Heart right ventricle (tissue), 16 donors: ENCODE results near the gene ANKFY1. TPM values are rescaled to one million over a fixed set of nuclear protein-coding genes. Genes with fewer than 3 reads are reported as not detected.

Experiments
- ATAC-seq, 8 donors: fragments of 200-7000 bp; cut with Tn5 transposase; one replicate each; pipeline ENCODE4 v1.9.1; 2020; ENCODE audit warnings: mild to moderate bottlenecking in 8 of 8, moderate library complexity in 8 of 8, moderate number of reproducible peaks in 1 of 8
- DNase-seq, 2 donors: peaks; one replicate each; pipeline ENCODE4 v3.0.0-alpha.2; 2020
- H3K27ac ChIP-seq, 10 donors: fragments of 200-600 bp; sonication (generic) in 2 of 10; one replicate each; pipeline versions ENCODE4 v1.5.0 to v1.8.0; 2020 to 2022; ENCODE audit warnings: mild to moderate bottlenecking in 3 of 10
- H3K27me3 ChIP-seq, 7 donors: fragments of 200-600 bp; one replicate each; pipeline ENCODE4 v1.8.0; 2021 to 2022; ENCODE audit warnings: mild to moderate bottlenecking in 2 of 7
- H3K36me3 ChIP-seq, 9 donors: fragments of 200-600 bp; sonication (generic) in 1 of 9; one replicate each; pipeline versions ENCODE4 v1.5.0 to v1.8.0; 2020 to 2022; ENCODE audit warnings: mild to moderate bottlenecking in 2 of 9
- H3K4me1 ChIP-seq, 9 donors: fragments of 200-600 bp; sonication (generic) in 1 of 9; one replicate each; pipeline versions ENCODE4 v1.5.0 to v1.8.0; 2020 to 2022; ENCODE audit warnings: mild to moderate bottlenecking in 4 of 9
- H3K4me3 ChIP-seq, 10 donors: fragments of 200-600 bp; sonication (generic) in 2 of 10; one replicate each; pipeline versions ENCODE4 v1.5.0 to v1.8.0; 2020 to 2022; ENCODE audit warnings: mild to moderate bottlenecking in 7 of 10, moderate library complexity in 2 of 10
- H3K9me3 ChIP-seq, 11 donors: fragments of 200-600 bp in 10 of 11; sonication (generic) in 2 of 11; one replicate each; pipeline versions ENCODE4 v1.5.0 to v1.8.0; 2013 to 2022; ENCODE audit warnings: mild to moderate bottlenecking in 2 of 11, control low read depth in 1 of 11, moderate library complexity in 1 of 11
- WGBS, 2 donors: extraction: QIAGEN DNeasy Blood & Tissue Kit; methylation state at CpG; one replicate each; pipeline ENCODE4 v1.1.7; 2013; ENCODE audit warnings: inconsistent platforms in 1 of 2; 5-methylcytosine and 5-hydroxymethylcytosine counted together
- intact Hi-C, 10 donors: fragments of 100-400 bp; cut with DNase I; formaldehyde crosslinking; loops; one replicate each; pipeline versions ENCODE4 v1.11.1 to v1.14.2; 2022
- polyA plus RNA-seq, 2 donors: library from polyadenylated mRNA; stranded (reverse); fragments of 200-250 nt; gene quantifications; one replicate each; pipeline ENCODE4 v1.2.3, GENCODE V29; 2013
- total RNA-seq, 10 donors: library from RNA; stranded (reverse); fragmentation: NEBNext Ultra II Directional in 3 of 10; extraction: Animal tissue kit (Norgen Biotek cat#: 25700) in 3 of 10; gene quantifications; one replicate each; pipeline versions ENCODE4 v1.2.1 to v1.2.4, GENCODE V29; 2021 to 2023
- TF ChIP-seq, protein P1 (sequence below), 9 donors: fragments of 200-600 bp; sonication (generic) in 2 of 9; IDR thresholded peaks; one replicate each; pipeline versions ENCODE4 v1.5.0 to v1.8.0; 2021 to 2022; ENCODE audit warnings: antibody characterized with exemption in 9 of 9, mild to moderate bottlenecking in 5 of 9, moderate library complexity in 1 of 9
- donor health status: Arrhythmogenic right ventricular cardiomyopathy.
- donor health status: ischemic (EF 13 %, LVEDD 7.1; RV severe dilation, severe dysfunction).
- donor health status: healthy with polysubstance abuse.
- donor health status: DM: no; HTN: yes; CAD: no.
- donor health status: DM: no; HTN: no; CAD: no.
- donor health status: ischemic (EF 25% LVEDD 6.9; RV normal size, moderate dysfunction).
- donor health status: ischemic (EF 25% LVEDD 5.7; RV mildly dilated, moderate dysfunction).
- donor health status: healthy.
- donor health status: DM: yes; HTN: yes; CAD: no.
- donor health status: Ischemic cardiomyopathy.
- donor health status: ischemic (EF 35%, LVEDD 5.7; RV mildly dilated, moderate dysfunction).
- donor health status: nonischemic (EF 11% LVEDD 7.7; RV severe dilation, severe dysfunction).
- donor health status: DM: yes; HTN: yes; CAD: no.
- donor health status: PGD.
- donor health status: ischemic (EF 29% LVEDD 5.4; RV normal size, mild dysfunction).
- donor health status: nonischemic (EF 23%, LVEDD 6.1; RV moderate dilation, normal function).

The ANKFY1 gene
- total and polyA plus RNA-seq, 12 donors = 8.6 to 34.4 (median 24.0) TPM

DNA sequence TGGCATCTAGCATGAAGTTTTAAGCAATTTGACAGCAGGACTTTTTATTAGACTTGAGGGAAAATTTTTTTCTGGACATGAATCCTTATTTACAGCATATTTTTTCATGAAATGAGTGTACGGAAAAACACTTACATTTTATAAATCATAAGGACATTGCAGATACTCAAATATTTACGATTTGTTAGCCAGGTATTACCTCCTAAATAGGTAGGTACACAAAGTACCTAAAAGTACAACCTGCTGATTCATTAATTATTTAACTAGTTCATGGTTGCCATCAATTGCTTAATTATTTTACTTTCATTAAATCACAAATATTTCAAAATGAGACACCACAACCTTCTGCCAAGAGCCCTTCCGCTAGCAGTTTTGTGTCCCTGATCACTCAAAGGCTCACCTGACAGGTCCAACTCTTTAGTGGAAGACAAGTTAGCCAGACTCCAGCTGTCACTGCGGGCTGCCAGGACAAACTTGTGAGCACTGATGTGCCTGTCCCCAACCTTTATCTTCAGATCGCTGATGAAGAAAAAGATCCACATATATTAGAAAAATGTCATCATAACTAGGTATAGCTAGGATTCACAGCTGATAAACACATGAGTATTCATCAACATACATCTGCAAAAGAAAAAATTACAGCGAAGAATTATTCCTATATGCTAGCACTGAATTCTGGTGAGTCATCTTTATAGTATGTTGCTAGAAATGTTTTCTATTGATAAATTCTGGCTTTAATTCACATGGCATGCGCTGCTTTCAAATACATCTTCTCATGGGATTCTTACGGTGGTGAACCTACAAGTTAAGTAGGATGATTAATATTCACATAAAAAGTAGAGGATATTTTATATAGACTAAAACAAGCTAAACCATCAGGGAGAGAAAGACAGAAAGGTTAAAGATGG, 28.2 kb downstream of the ANKFY1 start:
- DNase-seq (no peak), ATAC-seq (no peak)
- TF ChIP-seq, protein P1, sequence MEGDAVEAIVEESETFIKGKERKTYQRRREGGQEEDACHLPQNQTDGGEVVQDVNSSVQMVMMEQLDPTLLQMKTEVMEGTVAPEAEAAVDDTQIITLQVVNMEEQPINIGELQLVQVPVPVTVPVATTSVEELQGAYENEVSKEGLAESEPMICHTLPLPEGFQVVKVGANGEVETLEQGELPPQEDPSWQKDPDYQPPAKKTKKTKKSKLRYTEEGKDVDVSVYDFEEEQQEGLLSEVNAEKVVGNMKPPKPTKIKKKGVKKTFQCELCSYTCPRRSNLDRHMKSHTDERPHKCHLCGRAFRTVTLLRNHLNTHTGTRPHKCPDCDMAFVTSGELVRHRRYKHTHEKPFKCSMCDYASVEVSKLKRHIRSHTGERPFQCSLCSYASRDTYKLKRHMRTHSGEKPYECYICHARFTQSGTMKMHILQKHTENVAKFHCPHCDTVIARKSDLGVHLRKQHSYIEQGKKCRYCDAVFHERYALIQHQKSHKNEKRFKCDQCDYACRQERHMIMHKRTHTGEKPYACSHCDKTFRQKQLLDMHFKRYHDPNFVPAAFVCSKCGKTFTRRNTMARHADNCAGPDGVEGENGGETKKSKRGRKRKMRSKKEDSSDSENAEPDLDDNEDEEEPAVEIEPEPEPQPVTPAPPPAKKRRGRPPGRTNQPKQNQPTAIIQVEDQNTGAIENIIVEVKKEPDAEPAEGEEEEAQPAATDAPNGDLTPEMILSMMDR (IDR thresholded peaks at IDR 0.05) = no peak
- WGBS, 2 donors = 72 to 78% methylated on average over 8 of the region's 8 CpGs
- Histone ChIP-seq H3K9me3 (no peaks in the 10 kb centered on the region), H3K36me3 (peaks cover 0 to 98% (median 21%) of the 10 kb centered on the region in 9 donors), H3K4me3 (no peak overlapping the region), H3K27ac (peak overlapping the region in 7 of 10 donors; percentile 18 to 87 (median 38)), H3K4me1 (peaks cover 4 to 57% (median 36%) of the 10 kb centered on the region in 9 donors), H3K27me3 (no peaks in the 10 kb centered on the region)
- intact Hi-C loops = no loop called here

DNA sequence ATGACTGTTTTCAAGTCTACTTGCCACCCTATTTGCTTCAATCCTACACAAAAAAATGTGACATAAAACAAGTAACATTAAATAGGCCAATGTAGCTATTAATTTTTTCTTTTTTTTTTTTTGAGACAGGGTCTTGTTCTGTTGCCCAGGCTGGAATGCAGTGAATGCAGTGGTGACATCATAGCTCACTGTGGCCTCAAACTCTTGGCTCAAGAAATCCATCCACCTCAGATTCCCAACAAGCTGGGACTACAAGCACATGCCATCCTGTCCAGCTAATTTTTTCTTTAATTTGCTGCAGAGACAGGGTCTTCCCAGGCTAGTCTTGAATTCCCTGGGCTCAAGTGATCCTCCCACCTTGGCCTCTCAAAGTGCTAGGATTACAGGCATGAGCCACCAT, 29.4 kb downstream of the ANKFY1 start:
- Histone ChIP-seq H3K9me3 (no peaks in the 10 kb centered on the region), H3K4me1 (peaks cover 4 to 69% (median 46%) of the 10 kb centered on the region in 9 donors), H3K36me3 (peaks cover 0 to 94% (median 16%) of the 10 kb centered on the region in 9 donors), H3K4me3 (no peak overlapping the region), H3K27ac (peak overlapping the region in 9 of 10 donors; percentile 40 to 87 (median 75)), H3K27me3 (no peaks in the 10 kb centered on the region)
- no peak for DNase-seq
- TF ChIP-seq, protein P1 (IDR thresholded peaks at IDR 0.05) = no peak
- intact Hi-C loops = loop anchor here in 1 of 10 donors (5.0 kb wide), 1 partner anchor 38 kb away; no protein-coding TSS in a partner anchor
- no peak for ATAC-seq

DNA sequence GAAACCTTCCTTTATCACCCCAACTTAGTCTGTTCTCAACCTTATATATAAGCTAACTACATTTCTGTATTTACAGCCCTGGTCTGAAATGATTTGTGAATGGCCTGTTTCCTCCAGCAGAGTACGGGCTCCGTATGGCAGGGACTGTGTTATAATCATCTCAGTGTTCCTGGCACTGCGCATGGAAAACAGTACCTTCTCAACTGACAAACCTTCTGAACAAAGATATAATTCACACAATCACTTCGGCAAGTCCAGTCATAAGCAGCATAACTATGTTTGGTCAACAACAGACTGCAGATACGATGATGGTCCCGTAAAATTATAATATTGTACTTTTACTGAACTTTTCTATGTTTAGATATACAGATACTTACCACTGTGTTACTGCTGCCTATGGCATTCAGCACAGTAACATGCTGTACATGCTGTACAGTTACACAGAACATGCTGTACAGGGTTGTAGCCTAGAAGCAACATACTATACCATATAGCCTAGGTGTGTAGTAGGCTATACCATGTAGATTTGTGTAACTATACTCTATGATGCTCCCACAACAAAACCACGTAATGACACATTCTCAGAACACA, 30.0 kb downstream of the ANKFY1 start:
- WGBS, 2 donors = 54 to 74% methylated on average over 7 of the region's 7 CpGs
- ATAC-seq (peak; percentile 44 to 84 (median 75)), DNase-seq (peak in 1 of 2 donors; percentile 39)

More for the DNA sequence above, 30.0 kb downstream of the ANKFY1 start:
- intact Hi-C loops = loop anchor here in 1 of 10 donors (5.0 kb wide), 1 partner anchor 39 kb away; no protein-coding TSS in a partner anchor
- TF ChIP-seq, protein P1 (IDR thresholded peaks at IDR 0.05) = peak in 2 of 9 donors; percentile 15 to 19
- H3K4me3 ChIP-seq = no peak overlapping the region
- H3K4me1 ChIP-seq = peaks cover 4 to 76% (median 46%) of the 10 kb centered on the region in 9 donors
- H3K27me3 ChIP-seq = no peaks in the 10 kb centered on the region
- H3K36me3 ChIP-seq = peaks cover 0 to 90% (median 11%) of the 10 kb centered on the region in 9 donors
- no peaks in the 10 kb centered on the region for H3K9me3 ChIP-seq
- peak overlapping the region; percentile 40 to 87 (median 74) for H3K27ac ChIP-seq
